HEK293 (cell line): Measurements from ENCODE around the gene TMEM255B.

ENCODE experiments used
- CTCF ChIA-PET: fragments of 350-600 bp; formaldehyde crosslinking; extraction: SDS; loops from one replicate; lab custom pipeline; 2021; ENCODE audit warnings: antibody characterized with exemption; lab: Yijun Ruan, JAX
- POLR2A ChIA-PET: fragments of 300-600 bp; formaldehyde crosslinking; extraction: SDS; loops from one replicate; lab custom pipeline; 2020; ENCODE audit warnings: antibody characterized with exemption, inconsistent platforms; lab: Yijun Ruan, JAX
- H3K27ac ChIP-seq: fragments of 200-500 bp; sonication (Bioruptor generic); 2 replicates; pipeline ENCODE4 v1.5.1; 2014; ENCODE audit warnings: low read depth, low read length, control low read depth, inconsistent platforms; ENCODE audit errors: extremely low read depth
- H3K36me3 ChIP-seq, 2 experiments: fragments of 200-500 bp in 1 of 2; sonication (Bioruptor generic) in 1 of 2; 1 replicate in 1 of 2; 2 replicates in 1 of 2; pipeline ENCODE4 v1.5.1; 2014 to 2017; ENCODE audit warnings: inconsistent platforms in 2 of 2, low read length in 2 of 2; ENCODE audit not compliant: control insufficient read depth in 2 of 2, insufficient read depth in 1 of 2
- H3K4me1 ChIP-seq: fragments of 200-500 bp; sonication (Bioruptor generic); 2 replicates; pipeline ENCODE4 v1.5.1; 2014; ENCODE audit warnings: mild to moderate bottlenecking, low read length, inconsistent platforms; ENCODE audit not compliant: control insufficient read depth, insufficient read depth
- H3K4me3 ChIP-seq: 2 replicates; pipeline ENCODE4 v1.5.1; 2011; ENCODE audit warnings: low read depth, mild to moderate bottlenecking, control low read depth, low read length, moderate library complexity
- H3K9me3 ChIP-seq: fragments of 200-500 bp; sonication (Bioruptor generic); 2 replicates; pipeline ENCODE4 v1.5.1; 2014; ENCODE audit warnings: low read depth, low read length, inconsistent platforms; ENCODE audit not compliant: control insufficient read depth, insufficient read depth
- BCL11B ChIP-seq: fragments of 450-650 bp; formaldehyde crosslinking; IDR thresholded peaks from 2 replicates; pipeline ENCODE4 v1.5.1; 2016; ENCODE audit warnings: low read depth, missing biosample characterization, missing genetic modification characterization
- HOXD13 ChIP-seq: sonication (generic); formaldehyde crosslinking; IDR thresholded peaks from 2 replicates; pipeline ENCODE4 v1.8.0; 2022; ENCODE audit warnings: missing genetic modification reagents, borderline replicate concordance
- MYNN ChIP-seq: fragments of 450-650 bp; formaldehyde crosslinking; IDR thresholded peaks from 2 replicates; pipeline ENCODE4 v1.5.1; 2016; ENCODE audit warnings: missing biosample characterization, missing genetic modification characterization, borderline replicate concordance
- OSR2 ChIP-seq: fragments of 450-650 bp; formaldehyde crosslinking; IDR thresholded peaks from 2 replicates; pipeline ENCODE4 v1.5.1; 2016; ENCODE audit warnings: missing biosample characterization, missing genetic modification characterization
- REST ChIP-seq: fragments of 450-650 bp; formaldehyde crosslinking; IDR thresholded peaks from 2 replicates; pipeline ENCODE4 v1.5.1; 2016; ENCODE audit warnings: missing biosample characterization, missing genetic modification characterization
- TSHZ1 ChIP-seq: fragments of 450-650 bp; formaldehyde crosslinking; IDR thresholded peaks from 2 replicates; pipeline ENCODE4 v1.5.1; 2016; ENCODE audit warnings: missing biosample characterization, missing genetic modification characterization, borderline replicate concordance
- ZFP69B ChIP-seq: fragments of 450-650 bp; formaldehyde crosslinking; IDR thresholded peaks from 2 replicates; pipeline ENCODE4 v1.5.1; 2016; ENCODE audit warnings: missing biosample characterization, missing genetic modification characterization
- ZNF138 ChIP-seq: fragments of 450-650 bp; formaldehyde crosslinking; IDR thresholded peaks from 2 replicates; pipeline ENCODE4 v1.5.1; 2016; ENCODE audit warnings: missing biosample characterization, missing genetic modification characterization, borderline replicate concordance
- ZNF146 ChIP-seq: fragments of 450-650 bp; formaldehyde crosslinking; IDR thresholded peaks from 2 replicates; pipeline ENCODE4 v1.5.1; 2016; ENCODE audit warnings: missing biosample characterization, missing genetic modification characterization
- ZNF148 ChIP-seq: fragments of 450-650 bp; formaldehyde crosslinking; IDR thresholded peaks from 2 replicates; pipeline ENCODE4 v1.5.0; 2017; ENCODE audit warnings: missing biosample characterization, missing genetic modification characterization, borderline replicate concordance
- ZNF214 ChIP-seq: fragments of 450-650 bp; formaldehyde crosslinking; IDR thresholded peaks from 2 replicates; pipeline ENCODE4 v1.5.1; 2017; ENCODE audit warnings: missing biosample characterization, mild to moderate bottlenecking, missing genetic modification characterization, borderline replicate concordance
- ZNF266 ChIP-seq: fragments of 450-650 bp; formaldehyde crosslinking; IDR thresholded peaks from 2 replicates; pipeline ENCODE4 v1.5.1; 2016; ENCODE audit warnings: missing biosample characterization, missing genetic modification characterization, low read depth
- ZNF530 ChIP-seq: fragments of 450-650 bp; formaldehyde crosslinking; IDR thresholded peaks from 2 replicates; pipeline ENCODE4 v1.5.1; 2016; ENCODE audit warnings: low read depth, missing biosample characterization, missing genetic modification characterization
- ZNF654 ChIP-seq: fragments of 450-650 bp; formaldehyde crosslinking; IDR thresholded peaks from 2 replicates; pipeline ENCODE4 v1.5.1; 2016; ENCODE audit warnings: low read depth, missing biosample characterization, missing genetic modification characterization
- ZNF704 ChIP-seq: fragments of 450-650 bp; formaldehyde crosslinking; IDR thresholded peaks from 2 replicates; pipeline ENCODE4 v1.5.1; 2016; ENCODE audit warnings: missing biosample characterization, missing genetic modification characterization

Gene TMEM255B

GRCh38 chr13:113777311-113778260 lies 18.6 kb downstream of the TMEM255B start:
- CTCF ChIA-PET = interaction anchor here (0.7 kb wide), 1 partner anchor 34 kb away, joined by 4 read pairs; no protein-coding TSS in a partner anchor
- Histone ChIP-seq H3K9me3 (no peaks in the 10 kb centered on the region), H3K36me3 (no peaks in the 10 kb centered on the region), H3K4me3 (no peak overlapping the region), H3K4me1 (no peaks in the 10 kb centered on the region), H3K27ac (no peak overlapping the region)
- POLR2A ChIA-PET = interaction anchor here (0.7 kb wide), 1 partner anchor 43 kb away, joined by 4 read pairs; no protein-coding TSS in a partner anchor
- TF ChIP-seq ZFP69B (tag by site-specific recombination) (no peak), REST (tag by site-specific recombination) (peak; percentile 93)

- ChIA-PET CTCF (no interaction called here), POLR2A (no interaction called here)
- Histone ChIP-seq H3K4me1 (no peaks in the 10 kb centered on the region), H3K27ac (no peak overlapping the region), H3K36me3 (no peaks in the 10 kb centered on the region), H3K9me3 (no peaks in the 10 kb centered on the region), H3K4me3 (no peak overlapping the region)
- TF ChIP-seq ZNF654 (tag by site-specific recombination) (no peak), ZFP69B (tag by site-specific recombination) (no peak), ZNF266 (tag by site-specific recombination) (no peak), ZNF214 (tag by site-specific recombination) (no peak), MYNN (tag by site-specific recombination) (no peak), ZNF146 (tag by site-specific recombination) (no peak), ZNF148 (tag by site-specific recombination) (no peak), OSR2 (no peak), HOXD13 (CRISPR knock-in tag) (no peak), ZNF704 (tag by site-specific recombination) (no peak), ZNF138 (no peak), ZNF530 (tag by site-specific recombination) (no peak), TSHZ1 (tag by site-specific recombination) (no peak), BCL11B (tag by site-specific recombination) (no peak)
These were observed 22.5 kb downstream of the TMEM255B start for GRCh38 chr13:113781571-113781970.
